ENCODE measurements around the gene NCAM1. TPM values are rescaled to one million over a fixed set of nuclear protein-coding genes. Genes with fewer than 3 reads are reported as not detected.
"Not testable (repeated sequence)": the region's sequence is repeated elsewhere in the genome, so short reads cannot be mapped to it uniquely, and the experiment has no call there.

The NCAM1 gene
- 3.7 and 4.6 TPM in 2 replicates for total RNA-seq (2022)
- percentile 31 among the genes with signal in this experiment for Bru-seq, nascent RNA
- BruChase-seq, experiment 1, labeled RNA remaining after a 6-hour chase, result percentile 35 among the genes with signal in this experiment
- percentile 35 among the genes with signal in this experiment for BruChase-seq, experiment 2, labeled RNA remaining after a 2-hour chase
- long read RNA-seq, partial matches to known transcripts, result 2 of 2 reads
- long read RNA-seq, other reads (novel, unspliced or antisense), result 0 of 2 reads

DNA sequence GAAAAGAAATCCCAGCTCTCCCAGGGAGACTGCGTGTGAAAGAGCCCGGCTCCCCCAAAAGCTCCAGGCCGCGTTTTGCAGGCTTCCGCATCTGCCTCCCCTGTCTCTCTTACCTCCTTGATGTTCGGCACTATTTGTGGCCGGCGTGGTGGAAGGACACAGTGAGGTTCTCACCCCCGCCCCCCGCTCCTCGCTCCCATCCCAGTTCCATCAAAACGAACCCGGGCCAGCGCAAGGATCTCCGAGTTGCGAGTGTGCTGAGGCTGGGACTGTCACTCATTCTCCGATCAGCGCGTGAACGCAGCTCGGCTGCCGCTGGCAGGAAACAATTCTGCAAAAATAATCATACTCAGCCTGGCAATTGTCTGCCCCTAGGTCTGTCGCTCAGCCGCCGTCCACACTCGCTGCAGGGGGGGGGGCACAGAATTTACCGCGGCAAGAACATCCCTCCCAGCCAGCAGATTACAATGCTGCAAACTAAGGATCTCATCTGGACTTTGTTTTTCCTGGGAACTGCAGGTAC is at the start of gene NCAM1:
NCAM1 (plus strand) TSS at position 275 of the 523 bp plus-strand sequence.
- CTCF ChIA-PET, result interaction anchor here (0.9 kb wide), 1 partner anchor 38 kb away, joined by 3 read pairs; no protein-coding TSS in a partner anchor
- intact Hi-C loops (cut with micrococcal nuclease; ENCODE audit: unreplicated experiment), result no loop called here
- no peak within 1 kb of the TSS for H3K27ac Mint-ChIP-seq (ENCODE audit: unreplicated experiment)
- peak; percentile 65 for DNase-seq
- no TSS peak for BruUV-seq (replicated peaks)
- H3K9me3 Mint-ChIP-seq (ENCODE audit: low read depth, unreplicated experiment), result no peaks in the 10 kb centered on the region
- TF ChIP-seq, protein P1, sequence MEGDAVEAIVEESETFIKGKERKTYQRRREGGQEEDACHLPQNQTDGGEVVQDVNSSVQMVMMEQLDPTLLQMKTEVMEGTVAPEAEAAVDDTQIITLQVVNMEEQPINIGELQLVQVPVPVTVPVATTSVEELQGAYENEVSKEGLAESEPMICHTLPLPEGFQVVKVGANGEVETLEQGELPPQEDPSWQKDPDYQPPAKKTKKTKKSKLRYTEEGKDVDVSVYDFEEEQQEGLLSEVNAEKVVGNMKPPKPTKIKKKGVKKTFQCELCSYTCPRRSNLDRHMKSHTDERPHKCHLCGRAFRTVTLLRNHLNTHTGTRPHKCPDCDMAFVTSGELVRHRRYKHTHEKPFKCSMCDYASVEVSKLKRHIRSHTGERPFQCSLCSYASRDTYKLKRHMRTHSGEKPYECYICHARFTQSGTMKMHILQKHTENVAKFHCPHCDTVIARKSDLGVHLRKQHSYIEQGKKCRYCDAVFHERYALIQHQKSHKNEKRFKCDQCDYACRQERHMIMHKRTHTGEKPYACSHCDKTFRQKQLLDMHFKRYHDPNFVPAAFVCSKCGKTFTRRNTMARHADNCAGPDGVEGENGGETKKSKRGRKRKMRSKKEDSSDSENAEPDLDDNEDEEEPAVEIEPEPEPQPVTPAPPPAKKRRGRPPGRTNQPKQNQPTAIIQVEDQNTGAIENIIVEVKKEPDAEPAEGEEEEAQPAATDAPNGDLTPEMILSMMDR (IDR thresholded peaks at IDR 0.05; ENCODE audit: unreplicated experiment), result no peak
- peaks cover 17% of the 10 kb centered on the region for H3K4me1 Mint-ChIP-seq (ENCODE audit: low read depth, unreplicated experiment)
- peaks cover 6% of the 10 kb centered on the region for H3K36me3 Mint-ChIP-seq (ENCODE audit: insufficient read depth, unreplicated experiment)
- peaks cover 30% of the 10 kb centered on the region for H3K27me3 Mint-ChIP-seq (ENCODE audit: unreplicated experiment)
- peak within 1 kb of the TSS; percentile 70 for H3K4me3 Mint-ChIP-seq (ENCODE audit: low read depth, unreplicated experiment)

DNA sequence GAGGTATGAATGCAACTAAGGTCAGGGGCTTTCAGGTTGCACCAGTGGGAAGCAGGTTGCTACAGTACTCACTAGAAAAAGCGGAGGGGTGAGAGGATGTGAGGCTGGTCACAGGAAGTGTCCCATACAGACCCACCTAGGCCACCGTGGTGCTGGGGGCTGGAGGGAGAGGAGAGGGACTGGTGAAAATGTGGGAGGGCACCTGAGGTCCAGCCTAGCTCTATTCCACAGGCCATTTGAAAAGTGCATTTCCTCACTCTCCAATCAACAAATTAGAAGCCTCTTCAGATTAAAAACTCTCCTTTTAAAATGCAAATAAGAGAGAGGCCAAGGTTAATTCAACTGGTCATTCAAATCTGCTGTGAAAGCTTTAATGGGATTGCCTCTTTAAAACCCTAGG is 38.6 kb upstream of the NCAM1 start:
- CTCF ChIA-PET, result no interaction called here
- DNase-seq, result no peak
- Mint-ChIP-seq H3K4me3 (ENCODE audit: low read depth, unreplicated experiment) (no peak overlapping the region), H3K27ac (ENCODE audit: unreplicated experiment) (no peak overlapping the region), H3K27me3 (ENCODE audit: unreplicated experiment) (peaks cover 62% of the 10 kb centered on the region), H3K36me3 (ENCODE audit: insufficient read depth, unreplicated experiment) (no peaks in the 10 kb centered on the region), H3K4me1 (ENCODE audit: low read depth, unreplicated experiment) (no peaks in the 10 kb centered on the region), H3K9me3 (ENCODE audit: low read depth, unreplicated experiment) (no peaks in the 10 kb centered on the region)
- intact Hi-C loops (cut with micrococcal nuclease; ENCODE audit: unreplicated experiment), result no loop called here
- TF ChIP-seq, protein P1 (IDR thresholded peaks at IDR 0.05; ENCODE audit: unreplicated experiment), result no peak
- no TSS peak for BruUV-seq (replicated peaks)

DNA sequence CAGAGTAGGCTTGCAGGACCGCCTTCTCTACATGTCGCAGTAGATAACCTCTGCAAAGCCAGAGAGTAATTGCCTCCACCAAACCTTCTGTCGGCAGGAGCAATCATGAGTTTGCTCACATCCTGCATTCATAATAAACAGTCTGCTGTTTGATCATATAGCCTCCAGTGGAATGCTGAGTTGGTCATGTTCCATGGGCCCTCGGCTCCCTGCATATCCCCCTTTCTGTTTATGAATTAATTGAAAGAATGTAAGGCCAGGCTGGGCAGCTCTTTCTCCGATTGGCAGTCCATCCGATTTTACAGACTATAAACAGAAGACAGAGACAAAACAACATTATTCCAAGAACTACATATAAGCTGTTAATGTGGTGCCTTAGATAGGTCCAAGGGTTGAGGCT is 36.4 kb upstream of the NCAM1 start:
- BruUV-seq (replicated peaks); H3K9me3 Mint-ChIP-seq (ENCODE audit: low read depth, unreplicated experiment); DNase-seq; H3K4me3 Mint-ChIP-seq (ENCODE audit: low read depth, unreplicated experiment); intact Hi-C loops (cut with micrococcal nuclease; ENCODE audit: unreplicated experiment); H3K36me3 Mint-ChIP-seq (ENCODE audit: insufficient read depth, unreplicated experiment); CTCF ChIA-PET; H3K4me1 Mint-ChIP-seq (ENCODE audit: low read depth, unreplicated experiment); H3K27ac Mint-ChIP-seq (ENCODE audit: unreplicated experiment): not testable (repeated sequence)
- peaks cover 62% of the 10 kb centered on the region for H3K27me3 Mint-ChIP-seq (ENCODE audit: unreplicated experiment)

GRCh38 chr11:112925516-112926310 is 35.5 kb upstream of the NCAM1 start:
- no peaks in the 10 kb centered on the region for H3K9me3 Mint-ChIP-seq (ENCODE audit: low read depth, unreplicated experiment)
- H3K27me3 Mint-ChIP-seq (ENCODE audit: unreplicated experiment), result peaks cover 62% of the 10 kb centered on the region
- no peaks in the 10 kb centered on the region for H3K4me1 Mint-ChIP-seq (ENCODE audit: low read depth, unreplicated experiment)
- BruUV-seq (replicated peaks), result no TSS peak
- CTCF ChIA-PET, result no interaction called here
- H3K27ac Mint-ChIP-seq (ENCODE audit: unreplicated experiment), result no peak overlapping the region
- H3K4me3 Mint-ChIP-seq (ENCODE audit: low read depth, unreplicated experiment), result no peak overlapping the region
- H3K36me3 Mint-ChIP-seq (ENCODE audit: insufficient read depth, unreplicated experiment), result no peaks in the 10 kb centered on the region
- DNase-seq, result no peak
- intact Hi-C loops (cut with micrococcal nuclease; ENCODE audit: unreplicated experiment), result no loop called here
- TF ChIP-seq, protein P1 (IDR thresholded peaks at IDR 0.05; ENCODE audit: unreplicated experiment), result no peak

All from Calu3 (cell line).